Lower leg skin (tissue), 3 donors: ENCODE measurements around the gene DMD.

ENCODE experiments used
- POLR2A ChIP-seq, 2 donors: fragments of 450-650 bp; IDR thresholded peaks; one replicate each; pipeline ENCODE4 v1.6.1; 2016 to 2017; ENCODE audit warnings: antibody characterized with exemption in 2 of 2, mild to moderate bottlenecking in 1 of 2, moderate library complexity in 1 of 2
- TF ChIP-seq, protein P1 (sequence below), 3 donors: fragments of 450-650 bp; IDR thresholded peaks; one replicate each; pipeline ENCODE4 v1.5.1; 2016; ENCODE audit warnings: antibody characterized with exemption in 3 of 3, mild to moderate bottlenecking in 3 of 3, moderate library complexity in 2 of 3

DNA sequence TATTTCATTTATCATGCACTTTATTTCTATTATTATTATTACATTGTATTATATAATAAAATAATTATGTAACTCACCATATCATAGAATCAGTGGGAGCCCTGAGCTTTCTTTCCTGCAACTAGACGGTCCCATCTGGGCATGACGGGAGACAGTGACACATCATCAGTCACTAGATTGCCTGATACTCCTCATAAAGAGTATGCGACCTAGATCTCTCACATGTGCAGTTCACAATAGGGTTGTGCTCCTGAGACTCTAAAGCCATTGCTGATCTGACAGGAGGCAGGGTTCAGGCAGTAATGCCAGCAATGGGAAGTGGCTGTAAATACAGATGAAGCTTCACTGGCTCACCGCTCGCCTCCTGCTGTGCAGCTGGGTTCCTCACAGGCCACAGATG, 62.3 kb downstream of the DMD start:
- TF ChIP-seq, protein P1, sequence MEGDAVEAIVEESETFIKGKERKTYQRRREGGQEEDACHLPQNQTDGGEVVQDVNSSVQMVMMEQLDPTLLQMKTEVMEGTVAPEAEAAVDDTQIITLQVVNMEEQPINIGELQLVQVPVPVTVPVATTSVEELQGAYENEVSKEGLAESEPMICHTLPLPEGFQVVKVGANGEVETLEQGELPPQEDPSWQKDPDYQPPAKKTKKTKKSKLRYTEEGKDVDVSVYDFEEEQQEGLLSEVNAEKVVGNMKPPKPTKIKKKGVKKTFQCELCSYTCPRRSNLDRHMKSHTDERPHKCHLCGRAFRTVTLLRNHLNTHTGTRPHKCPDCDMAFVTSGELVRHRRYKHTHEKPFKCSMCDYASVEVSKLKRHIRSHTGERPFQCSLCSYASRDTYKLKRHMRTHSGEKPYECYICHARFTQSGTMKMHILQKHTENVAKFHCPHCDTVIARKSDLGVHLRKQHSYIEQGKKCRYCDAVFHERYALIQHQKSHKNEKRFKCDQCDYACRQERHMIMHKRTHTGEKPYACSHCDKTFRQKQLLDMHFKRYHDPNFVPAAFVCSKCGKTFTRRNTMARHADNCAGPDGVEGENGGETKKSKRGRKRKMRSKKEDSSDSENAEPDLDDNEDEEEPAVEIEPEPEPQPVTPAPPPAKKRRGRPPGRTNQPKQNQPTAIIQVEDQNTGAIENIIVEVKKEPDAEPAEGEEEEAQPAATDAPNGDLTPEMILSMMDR (IDR thresholded peaks at IDR 0.05): no peak
- TF ChIP-seq POLR2A (IDR thresholded peaks at IDR 0.05): no peak
